ENCODE data around the gene KCNG2.

DNA sequence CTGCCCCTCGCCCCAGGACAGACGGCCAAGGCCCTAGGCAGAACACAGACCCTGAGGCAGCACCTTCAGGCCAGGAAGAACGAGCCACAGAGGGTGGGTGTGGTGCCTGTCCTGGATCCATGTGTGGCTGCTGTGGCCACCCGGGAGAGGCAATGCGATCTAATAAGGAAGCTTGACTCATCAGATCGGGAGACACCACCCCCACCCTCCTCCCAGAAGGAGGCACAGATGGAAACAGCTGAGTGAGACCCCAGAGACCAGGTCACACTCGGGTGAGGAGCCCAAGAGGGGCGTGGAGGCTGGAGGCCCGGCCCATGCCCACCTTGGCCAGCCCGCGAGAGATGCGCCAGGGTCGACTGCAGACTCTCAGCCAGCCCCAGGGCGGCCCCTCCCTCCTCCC is 20.3 kb downstream of the KCNG2 start:
- TF ChIP-seq, protein P1, sequence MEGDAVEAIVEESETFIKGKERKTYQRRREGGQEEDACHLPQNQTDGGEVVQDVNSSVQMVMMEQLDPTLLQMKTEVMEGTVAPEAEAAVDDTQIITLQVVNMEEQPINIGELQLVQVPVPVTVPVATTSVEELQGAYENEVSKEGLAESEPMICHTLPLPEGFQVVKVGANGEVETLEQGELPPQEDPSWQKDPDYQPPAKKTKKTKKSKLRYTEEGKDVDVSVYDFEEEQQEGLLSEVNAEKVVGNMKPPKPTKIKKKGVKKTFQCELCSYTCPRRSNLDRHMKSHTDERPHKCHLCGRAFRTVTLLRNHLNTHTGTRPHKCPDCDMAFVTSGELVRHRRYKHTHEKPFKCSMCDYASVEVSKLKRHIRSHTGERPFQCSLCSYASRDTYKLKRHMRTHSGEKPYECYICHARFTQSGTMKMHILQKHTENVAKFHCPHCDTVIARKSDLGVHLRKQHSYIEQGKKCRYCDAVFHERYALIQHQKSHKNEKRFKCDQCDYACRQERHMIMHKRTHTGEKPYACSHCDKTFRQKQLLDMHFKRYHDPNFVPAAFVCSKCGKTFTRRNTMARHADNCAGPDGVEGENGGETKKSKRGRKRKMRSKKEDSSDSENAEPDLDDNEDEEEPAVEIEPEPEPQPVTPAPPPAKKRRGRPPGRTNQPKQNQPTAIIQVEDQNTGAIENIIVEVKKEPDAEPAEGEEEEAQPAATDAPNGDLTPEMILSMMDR (IDR thresholded peaks at IDR 0.05; ENCODE audit: low read depth, low read length, missing input control): no peak
- TF ChIP-seq TAF1 (conservative IDR thresholded peaks at IDR 0.05) (no peak), RAD21 (IDR thresholded peaks at IDR 0.05) (no peak), JUND (IDR thresholded peaks at IDR 0.05) (no peak), REST (IDR thresholded peaks at IDR 0.05) (no peak), FOXA1 (IDR thresholded peaks at IDR 0.05) (no peak), NR2F2 (IDR thresholded peaks at IDR 0.05) (no peak), EGR1 (IDR thresholded peaks at IDR 0.05; ENCODE audit: low read depth in 2 of 2) (no peak)
- TF ChIP-seq, protein P2, sequence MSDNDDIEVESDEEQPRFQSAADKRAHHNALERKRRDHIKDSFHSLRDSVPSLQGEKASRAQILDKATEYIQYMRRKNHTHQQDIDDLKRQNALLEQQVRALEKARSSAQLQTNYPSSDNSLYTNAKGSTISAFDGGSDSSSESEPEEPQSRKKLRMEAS (IDR thresholded peaks at IDR 0.05): no peak

Measured in liver (tissue), 3 donors.